ENCODE results near the gene DNASE1L2. TPM values are rescaled to one million over a fixed set of nuclear protein-coding genes. Genes with fewer than 3 reads are reported as not detected.

DNASE1L2 gene
- total and polyA plus RNA-seq, 2 of the 8 experiments (the other 6 are each of a cell fraction or from before 2014, with no cell fraction given): 0.35 to 0.97 TPM

DNA sequence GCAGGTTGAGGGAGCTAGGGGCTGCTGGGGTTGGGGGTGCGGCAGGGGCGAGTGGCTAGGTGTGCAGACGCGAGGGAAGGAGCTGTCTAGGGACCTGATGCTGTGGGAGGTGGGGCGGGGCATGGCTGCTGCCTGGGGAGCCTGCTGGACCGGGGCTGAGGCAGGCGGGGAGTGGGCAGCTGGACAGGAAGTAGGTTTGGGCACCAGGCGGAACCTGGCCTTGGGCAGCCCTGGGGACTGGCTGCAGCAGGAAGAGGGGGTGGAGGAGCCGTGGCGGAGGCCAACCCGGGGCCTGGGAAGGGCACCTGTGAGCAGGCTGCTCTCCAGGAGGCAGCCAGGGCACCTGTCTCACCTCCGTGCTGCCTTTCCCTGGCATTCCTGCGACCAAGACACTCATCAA, 5.9 kb upstream of the DNASE1L2 start:
- CTCF ChIA-PET (ENCODE audit: partially characterized antibody): interaction anchor here (2.5 kb wide), 1 partner anchor 36 kb away, joined by 7 read pairs; no protein-coding TSS in a partner anchor
- FAIRE-seq: no peak
- no peak overlapping the region for H3K4me3 ChIP-seq (ENCODE audit: extremely low read depth in 1 of 4, insufficient read depth in 2 of 4, low read depth in 3 of 4, low read length in 4 of 4)
- H3K27ac ChIP-seq (ENCODE audit: low read depth, low read length): no peak overlapping the region
- no peak overlapping the region for H2BK120ac ChIP-seq (replicated peaks; ENCODE audit: low read depth, low read length)
- H4K8ac ChIP-seq (ENCODE audit: extremely low read depth, insufficient read depth, low read length): no peak overlapping the region
- H3K27me3 ChIP-seq (replicated peaks in 1 of 4; ENCODE audit: control insufficient read depth in 3 of 4, extremely low read depth in 1 of 4, insufficient read depth in 3 of 4, low read length in 3 of 4): no peaks in the 10 kb centered on the region
- no peak overlapping the region for H4K91ac ChIP-seq (replicated peaks; ENCODE audit: insufficient read length, low read length)
- no peak for DNase-seq (ENCODE audit: low read depth in 1 of 2, low spot score in 2 of 2)
- H2BK12ac ChIP-seq (ENCODE audit: low read depth, low read length): no peak overlapping the region
- no peak overlapping the region for H2BK5ac ChIP-seq (ENCODE audit: low read depth, low read length)
- no peaks in the 10 kb centered on the region for H3K9me3 ChIP-seq (ENCODE audit: insufficient read depth in 2 of 2, low read depth in 1 of 2, low read length in 1 of 2)
- no peak overlapping the region for H4K5ac ChIP-seq (ENCODE audit: insufficient read length, low read depth, low read length)
- no peak overlapping the region for H2AK5ac ChIP-seq (ENCODE audit: low read depth, low read length)
- H3K4me2 ChIP-seq (ENCODE audit: insufficient read depth in 1 of 2, low read depth in 2 of 2, low read length in 2 of 2): no peak overlapping the region
- no peaks in the 10 kb centered on the region for H3K4me1 ChIP-seq (replicated peaks in 1 of 4; ENCODE audit: control insufficient read depth in 3 of 4, insufficient read depth in 4 of 4, low read length in 3 of 4)
- H3K18ac ChIP-seq (ENCODE audit: extremely low read depth, low read length): no peak overlapping the region
- no peak overlapping the region for H2BK20ac ChIP-seq (ENCODE audit: low read length)
- H2BK15ac ChIP-seq (ENCODE audit: low read length): no peak overlapping the region
- H2AFZ ChIP-seq (ENCODE audit: low read length): no peak overlapping the region
- POLR2A ChIA-PET (ENCODE audit: partially characterized antibody): interaction anchor here (1.3 to 6.7 kb wide), 8 partner anchors 9 to 62 kb away, joined by 4 to 37 read pairs (median 5); partner anchors contain the start of genes BRICD5, ECI1 and PGP
- H3K23ac ChIP-seq (ENCODE audit: insufficient read length): no peak overlapping the region
- H3K56ac ChIP-seq (replicated peaks; ENCODE audit: insufficient read length, low read depth, low read length): no peak overlapping the region
- peaks cover 3 to 52% (median 5%) of the 10 kb centered on the region in 4 experiments; a peak in 5 of 8 replicates for H3K36me3 ChIP-seq (ENCODE audit: control insufficient read depth in 2 of 4, insufficient read depth in 4 of 4, low read length in 3 of 4)
- peaks cover 3% of the 10 kb centered on the region; the same call in 1 of the 2 replicates for H3K79me1 ChIP-seq (ENCODE audit: low read depth, low read length)
- 93% methylated on average over 9 of the region's 13 CpGs; no CpG with 5 or more reads in 1 of the 2 experiments for WGBS, 2 experiments (ENCODE audit: extremely low coverage in 1 of 2, insufficient coverage in 1 of 2, insufficient read length in 1 of 2, insufficient replicate concordance in 2 of 2, low coverage in 1 of 2, low lambda C conversion rate in 2 of 2, missing lambda C conversion rate in 1 of 2)
- peaks cover 9 to 21% of the 10 kb centered on the region in 2 experiments for H4K20me1 ChIP-seq (replicated peaks in 1 of 2; ENCODE audit: control insufficient read depth in 1 of 2, insufficient read depth in 2 of 2, low read length in 2 of 2)
- H3K79me2 ChIP-seq (ENCODE audit: control insufficient read depth in 1 of 2, insufficient read depth in 2 of 2, low read length in 2 of 2): peaks cover 0 to 16% of the 10 kb centered on the region in 2 experiments; a peak in 1 of 4 replicates
- no peak overlapping the region for H3K4ac ChIP-seq (replicated peaks; ENCODE audit: insufficient read length, low read depth, low read length)
- H3K14ac ChIP-seq (ENCODE audit: insufficient read length): no peak overlapping the region
- H3K9ac ChIP-seq (replicated peaks in 1 of 4; ENCODE audit: extremely low read depth in 1 of 4, low read depth in 3 of 4, low read length in 3 of 4): no peak overlapping the region
- H3K23me2 ChIP-seq (ENCODE audit: low read depth, low read length): no peaks in the 10 kb centered on the region
- TF ChIP-seq GTF2F1 (IDR thresholded peaks at IDR 0.05; ENCODE audit: borderline replicate concordance, low read depth, low read length) (no peak), TAF7 (optimal IDR thresholded peaks at IDR 0.05; ENCODE audit: borderline replicate concordance, low read depth, low read length) (no peak), EGR1 (IDR thresholded peaks at IDR 0.05; ENCODE audit: borderline replicate concordance, low read depth, low read length) (no peak), NRF1 (IDR thresholded peaks at IDR 0.05; ENCODE audit: low read depth, low read length) (no peak), BRCA1 (IDR thresholded peaks at IDR 0.05; ENCODE audit: low read depth, low read length) (no peak), HDAC2 (IDR thresholded peaks at IDR 0.05; ENCODE audit: borderline replicate concordance in 1 of 2, low read depth in 2 of 2, low read length in 2 of 2) (no peak), FOSL1 (IDR thresholded peaks at IDR 0.05; ENCODE audit: insufficient read depth, low read depth, low read length) (no peak), BCL11A (IDR thresholded peaks at IDR 0.05; ENCODE audit: low read depth in 2 of 2, low read length in 2 of 2) (no peak), PHF8 (conservative IDR thresholded peaks at IDR 0.05; ENCODE audit: low read depth, low read length) (no peak), RAD21 (IDR thresholded peaks at IDR 0.05 in 1 of 2, conservative IDR thresholded peaks at IDR 0.05 in 1 of 2; ENCODE audit: low read depth in 2 of 2, low read length in 2 of 2) (no peak)
- TF ChIP-seq, protein P1, sequence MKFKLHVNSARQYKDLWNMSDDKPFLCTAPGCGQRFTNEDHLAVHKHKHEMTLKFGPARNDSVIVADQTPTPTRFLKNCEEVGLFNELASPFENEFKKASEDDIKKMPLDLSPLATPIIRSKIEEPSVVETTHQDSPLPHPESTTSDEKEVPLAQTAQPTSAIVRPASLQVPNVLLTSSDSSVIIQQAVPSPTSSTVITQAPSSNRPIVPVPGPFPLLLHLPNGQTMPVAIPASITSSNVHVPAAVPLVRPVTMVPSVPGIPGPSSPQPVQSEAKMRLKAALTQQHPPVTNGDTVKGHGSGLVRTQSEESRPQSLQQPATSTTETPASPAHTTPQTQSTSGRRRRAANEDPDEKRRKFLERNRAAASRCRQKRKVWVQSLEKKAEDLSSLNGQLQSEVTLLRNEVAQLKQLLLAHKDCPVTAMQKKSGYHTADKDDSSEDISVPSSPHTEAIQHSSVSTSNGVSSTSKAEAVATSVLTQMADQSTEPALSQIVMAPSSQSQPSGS (IDR thresholded peaks at IDR 0.05; ENCODE audit: low read length): no peak

All from H1 (cell line).